ENCODE measurements around the gene UBAP1. TPM values are rescaled to one million over a fixed set of nuclear protein-coding genes. Genes with fewer than 3 reads are reported as not detected.

UBAP1 gene
- total and polyA plus RNA-seq, 9 of the 15 experiments (the other 6 are each of a cell fraction or from before 2014, with no cell fraction given) = 1.3 to 33.4 (median 16.5) TPM

GRCh38 chr9:34237836-34238235, 59.0 kb downstream of the UBAP1 start:
- Histone ChIP-seq H3K4me3 (no peak overlapping the region), H3K79me2 (ENCODE audit: control insufficient read depth, insufficient read depth, low read length) (no peaks in the 10 kb centered on the region; the same call in 2 of the 3 replicates), H3K9me1 (ENCODE audit: control insufficient read depth, insufficient read depth, low read length) (no peaks in the 10 kb centered on the region), H3K9ac (ENCODE audit: insufficient read depth in 1 of 2, low read depth in 2 of 2, low read length in 2 of 2) (no peak overlapping the region), H3K36me3 (ENCODE audit: control insufficient read depth, insufficient read depth, low read length) (peaks cover 44% of the 10 kb centered on the region), H2AFZ (ENCODE audit: low read depth, low read length) (no peak overlapping the region), H3K27ac (ENCODE audit: extremely low read depth, low read depth, low read length) (no peak overlapping the region), H3K9me3 (replicated peaks; ENCODE audit: control insufficient read depth, insufficient read depth, low read depth, low read length) (no peaks in the 10 kb centered on the region), H3K27me3 (ENCODE audit: control insufficient read depth in 2 of 2, insufficient read depth in 2 of 2, low read length in 2 of 2) (no peaks in the 10 kb centered on the region), H3K4me1 (replicated peaks in 1 of 2; ENCODE audit: control insufficient read depth in 2 of 2, insufficient read depth in 2 of 2, low read length in 2 of 2) (no peaks in the 10 kb centered on the region), H4K20me1 (replicated peaks; ENCODE audit: control insufficient read depth, insufficient read depth, low read length) (no peaks in the 10 kb centered on the region), H3K4me2 (ENCODE audit: insufficient read depth, low read length) (no peak overlapping the region)
- no peak for FAIRE-seq
- TF ChIP-seq TAF15 (IDR thresholded peaks at IDR 0.05; ENCODE audit: low read depth, low read length) (no peak), ZBED1 (IDR thresholded peaks at IDR 0.05) (no peak), TBL1XR1 (IDR thresholded peaks at IDR 0.05; ENCODE audit: low read length in 2 of 2) (no peak), SRF (CRISPR knock-in tag; IDR thresholded peaks at IDR 0.05) (no peak), SREBF2 (CRISPR knock-in tag; IDR thresholded peaks at IDR 0.05) (no peak), U2AF2 (optimal IDR thresholded peaks at IDR 0.05; ENCODE audit: low read depth, low read length) (no peak), E2F1 (CRISPR knock-in tag; IDR thresholded peaks at IDR 0.05) (no peak)
- intact Hi-C loops (cut with micrococcal nuclease) (no loop called here), in situ Hi-C loops (cut with MboI) (no loop called here)
- no peak for DNase-seq (ENCODE audit: extremely low read depth in 1 of 4, low spot score in 3 of 4)
- ChIA-PET CTCF (ENCODE audit: low intra/inter-chr PET ratio) (no interaction called here), POLR2A (no interaction called here)
- ATAC-seq = no peak
- no TSS peak for BruUV-seq (replicated peaks)
- WGBS (ENCODE audit: insufficient coverage, low coverage, missing lambda C conversion rate) = 96% methylated on average over 4 of the region's 4 CpGs
